DOHH2 (cell line): ENCODE measurements around the gene WDR87.

Source experiments
- H3F3A ChIP-seq: fragments of 200-600 bp; sonication (generic), shearing (Covaris generic); 2 replicates; pipeline ENCODE4 v1.6.0; 2016; ENCODE audit warnings: antibody characterized with exemption, mild to moderate bottlenecking; ENCODE audit not compliant: control insufficient read depth, insufficient read depth
- H3K27ac ChIP-seq: fragments of 200-600 bp; sonication (generic); 2 replicates; pipeline ENCODE4 v1.5.1; 2014; ENCODE audit warnings: low read depth, mild to moderate bottlenecking, low read length, moderate library complexity
- H3K27me3 ChIP-seq: fragments of 200-600 bp; sonication (generic); 2 replicates; pipeline ENCODE4 v1.6.1; 2014; ENCODE audit warnings: mild to moderate bottlenecking, low read length, mixed read lengths; ENCODE audit not compliant: control insufficient read depth
- H3K36me3 ChIP-seq: fragments of 200-600 bp; sonication (generic); 2 replicates; pipeline ENCODE4 v1.6.1; 2014; ENCODE audit warnings: mild to moderate bottlenecking, low read length, moderate library complexity, mixed read lengths; ENCODE audit not compliant: control insufficient read depth
- H3K4me1 ChIP-seq: fragments of 200-600 bp; sonication (generic); 2 replicates; pipeline ENCODE4 v1.6.1; 2014; ENCODE audit warnings: mild to moderate bottlenecking, low read length, mixed read lengths; ENCODE audit not compliant: control insufficient read depth
- H3K4me2 ChIP-seq: fragments of 200-600 bp; sonication (generic); 2 replicates; pipeline ENCODE4 v1.6.0; 2014; ENCODE audit warnings: mild to moderate bottlenecking, low read length, moderate library complexity
- H3K4me3 ChIP-seq: fragments of 200-600 bp; sonication (generic); 2 replicates; pipeline ENCODE4 v1.5.1; 2014; ENCODE audit warnings: mild to moderate bottlenecking, low read length, mixed read lengths
- H3K79me2 ChIP-seq: fragments of 200-600 bp; sonication (generic); 2 replicates; pipeline ENCODE4 v1.6.1; 2014; ENCODE audit warnings: mild to moderate bottlenecking, low read length, mixed read lengths; ENCODE audit not compliant: control insufficient read depth
- H3K9me2 ChIP-seq: fragments of 200-600 bp; sonication (generic); replicated peaks from 2 replicates; pipeline ENCODE4 v1.6.1; 2014; ENCODE audit warnings: mild to moderate bottlenecking, low read length, mixed read lengths; ENCODE audit not compliant: control insufficient read depth
- H3K9me3 ChIP-seq: fragments of 200-600 bp; sonication (generic); 2 replicates; pipeline ENCODE4 v1.6.1; 2014; ENCODE audit warnings: antibody characterized with exemption, low read length, mixed read lengths; ENCODE audit not compliant: control insufficient read depth, insufficient read depth
- H4K20me1 ChIP-seq: fragments of 200-600 bp; sonication (generic); 2 replicates; pipeline ENCODE4 v1.6.0; 2014; ENCODE audit warnings: low read depth, mild to moderate bottlenecking, antibody characterized with exemption, low read length, moderate library complexity; ENCODE audit not compliant: control insufficient read depth, insufficient read depth
- CTCF ChIP-seq: fragments of 200-600 bp; sonication (generic); IDR thresholded peaks from one replicate; pipeline ENCODE4 v1.5.1; 2014; ENCODE audit warnings: antibody characterized with exemption, mild to moderate bottlenecking, low read depth, low read length; ENCODE audit not compliant: poor library complexity, severe bottlenecking
- EZH2phosphoT487 ChIP-seq: fragments of 200-600 bp; sonication (generic); IDR thresholded peaks from 2 replicates; pipeline ENCODE4 v1.6.1; 2017; ENCODE audit warnings: borderline replicate concordance, mild to moderate bottlenecking, antibody characterized with exemption, low read length, moderate library complexity, mixed read lengths

Gene WDR87

GRCh38 chr19:37905946-37906868, at the start of gene WDR87:
Gene WDR87 (minus strand): TSS chr19:37906594. CDS start chr19:37898239, 8,355 bp downstream.
- Histone ChIP-seq H3K4me2 (peak within 1 kb of the TSS; percentile 95), H3K9me2 (no peaks in the 10 kb centered on the region), H3K79me2 (peaks cover 45% of the 10 kb centered on the region), H3K27ac (peak within 1 kb of the TSS; percentile 83), H3K36me3 (peaks cover 12% of the 10 kb centered on the region), H3K27me3 (no peaks in the 10 kb centered on the region), H3K4me1 (peaks cover 60% of the 10 kb centered on the region), H3F3A (peaks cover 11% of the 10 kb centered on the region; the same call in 1 of the 2 replicates), H3K9me3 (no peaks in the 10 kb centered on the region), H3K4me3 (peak within 1 kb of the TSS; percentile 87), H4K20me1 (no peaks in the 10 kb centered on the region)
- TF ChIP-seq CTCF (no peak), EZH2phosphoT487 (no peak)

GRCh38 chr19:37955986-37956385, 49.6 kb upstream of the WDR87 start:
- no peaks in the 10 kb centered on the region for H3K27me3 ChIP-seq
- H3K4me3 ChIP-seq: no peak overlapping the region
- H3F3A ChIP-seq: peaks cover 35% of the 10 kb centered on the region
- H3K79me2 ChIP-seq: peaks cover 90% of the 10 kb centered on the region
- H3K4me1 ChIP-seq: peaks cover 95% of the 10 kb centered on the region
- no peaks in the 10 kb centered on the region for H4K20me1 ChIP-seq
- 0 out of 2 replicates have a peak overlapping the region, but pooled peaks have one; percentile 1 for H3K4me2 ChIP-seq
- H3K9me3 ChIP-seq: no peaks in the 10 kb centered on the region
- H3K36me3 ChIP-seq: peaks cover 9% of the 10 kb centered on the region
- TF ChIP-seq CTCF: no peak
- no peak for TF ChIP-seq EZH2phosphoT487
- no peaks in the 10 kb centered on the region for H3K9me2 ChIP-seq
- no peak overlapping the region for H3K27ac ChIP-seq

DNA sequence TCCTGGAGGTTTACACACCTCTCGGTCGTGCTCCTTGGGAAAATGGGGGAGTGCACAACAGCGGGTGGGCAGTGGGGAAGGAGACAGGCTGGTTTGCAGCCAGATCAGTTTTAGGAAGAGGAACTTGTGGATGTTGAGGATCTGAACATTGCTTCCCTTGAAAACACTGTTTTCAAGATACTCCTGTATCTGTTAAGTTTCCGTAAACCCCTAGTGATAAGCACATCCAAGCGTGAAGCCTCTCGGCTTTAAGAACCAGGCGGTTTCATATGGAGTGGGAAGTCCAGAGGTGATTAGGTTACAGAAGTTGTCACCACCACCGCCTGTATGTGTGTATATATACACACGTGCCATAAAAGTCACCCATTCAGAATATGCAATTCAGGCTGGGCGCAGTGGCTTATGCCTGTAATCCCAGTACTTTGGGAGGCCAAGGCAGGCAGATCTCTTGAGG, 48.1 kb upstream of the WDR87 start:
- Histone ChIP-seq H3K36me3 (peaks cover 13% of the 10 kb centered on the region), H3K9me3 (no peaks in the 10 kb centered on the region), H3K4me1 (peaks cover 94% of the 10 kb centered on the region), H3K4me3 (peak overlapping the region; percentile 31), H3K79me2 (peaks cover 91% of the 10 kb centered on the region), H4K20me1 (no peaks in the 10 kb centered on the region), H3K27me3 (no peaks in the 10 kb centered on the region), H3F3A (peaks cover 31% of the 10 kb centered on the region), H3K27ac (peak overlapping the region; percentile 37), H3K4me2 (peak overlapping the region; percentile 49), H3K9me2 (no peaks in the 10 kb centered on the region)
- TF ChIP-seq CTCF: no peak
- TF ChIP-seq EZH2phosphoT487: no peak
